Esophagus muscularis mucosa (tissue), 4 donors: ENCODE measurements around the gene SLC5A3. TPM values are rescaled to one million over a fixed set of nuclear protein-coding genes. Genes with fewer than 3 reads are reported as not detected.

Source experiments
- DNase-seq: peaks from one replicate; pipeline ENCODE4 v3.0.0-alpha.2; 2017; ENCODE audit errors: extremely low spot score
- H3K27ac ChIP-seq, 4 donors: fragments of 200-600 bp; sonication (generic); replicated peaks in 1 of 4; 1 replicate in 3 of 4; 2 replicates in 1 of 4; pipeline ENCODE4 v1.5.1; 2016 to 2019; ENCODE audit warnings: mild to moderate bottlenecking in 1 of 4
- H3K27me3 ChIP-seq, 4 donors: fragments of 200-600 bp; sonication (generic); one replicate each; pipeline versions ENCODE4 v1.5.1 to v1.6.0; 2016 to 2019
- H3K36me3 ChIP-seq, 4 donors: fragments of 200-600 bp; sonication (generic); one replicate each; pipeline ENCODE4 v1.5.1; 2016 to 2019
- H3K4me1 ChIP-seq, 4 donors: fragments of 200-600 bp; sonication (generic); one replicate each; pipeline ENCODE4 v1.5.1; 2016 to 2019
- H3K4me3 ChIP-seq, 4 donors: fragments of 200-600 bp; sonication (generic); 1 replicate in 2 of 4; 2 replicates in 2 of 4; pipeline ENCODE4 v1.5.1; 2016 to 2019; ENCODE audit warnings: mild to moderate bottlenecking in 4 of 4, moderate library complexity in 1 of 4
- H3K9me3 ChIP-seq, 4 donors: fragments of 200-600 bp; sonication (generic); 1 replicate in 3 of 4; 2 replicates in 1 of 4; pipeline ENCODE4 v1.5.1; 2016 to 2019
- EP300 ChIP-seq: sonication (generic); formaldehyde crosslinking; IDR thresholded peaks from one replicate; pipeline ENCODE4 v1.6.1; 2017; ENCODE audit warnings: antibody characterized with exemption
- POLR2A ChIP-seq: fragments of 450-650 bp; IDR thresholded peaks from one replicate; pipeline ENCODE4 v1.6.1; 2017; ENCODE audit warnings: antibody characterized with exemption, moderate library complexity, mild to moderate bottlenecking, low read depth
- POLR2AphosphoS5 ChIP-seq, 2 donors: sonication (generic); formaldehyde crosslinking; IDR thresholded peaks; one replicate each; pipeline ENCODE4 v1.6.1; 2017; ENCODE audit warnings: antibody characterized with exemption in 2 of 2
- WGBS: methylation state at CpG from one replicate; pipeline ENCODE4 v1.1.5; 2018; 5-methylcytosine and 5-hydroxymethylcytosine counted together
- intact Hi-C: fragments of 100-400 bp; cut with DNase I; formaldehyde crosslinking; loops from one replicate; pipeline ENCODE4 v1.15.1; 2023
- total RNA-seq, 4 donors: library from RNA; depleted of rRNA; stranded (reverse); fragments of >200 nt; gene quantifications; one replicate each; pipeline versions ENCODE4 v1.1.0 to v1.2.1, GENCODE V29; 2016
- TF ChIP-seq, protein P1 (sequence below), 3 experiments: fragments of 200-600 bp in 2 of 3; fragments of 450-650 bp in 1 of 3; sonication (generic) in 2 of 3; IDR thresholded peaks; one replicate each; pipeline ENCODE4 v1.5.1; 2017 to 2019; ENCODE audit warnings: antibody characterized with exemption in 3 of 3, mild to moderate bottlenecking in 2 of 3, moderate library complexity in 1 of 3

The SLC5A3 gene
- total RNA-seq, 4 donors from 2014 or later, result 7.3 to 15.4 (median 13.1) TPM

DNA sequence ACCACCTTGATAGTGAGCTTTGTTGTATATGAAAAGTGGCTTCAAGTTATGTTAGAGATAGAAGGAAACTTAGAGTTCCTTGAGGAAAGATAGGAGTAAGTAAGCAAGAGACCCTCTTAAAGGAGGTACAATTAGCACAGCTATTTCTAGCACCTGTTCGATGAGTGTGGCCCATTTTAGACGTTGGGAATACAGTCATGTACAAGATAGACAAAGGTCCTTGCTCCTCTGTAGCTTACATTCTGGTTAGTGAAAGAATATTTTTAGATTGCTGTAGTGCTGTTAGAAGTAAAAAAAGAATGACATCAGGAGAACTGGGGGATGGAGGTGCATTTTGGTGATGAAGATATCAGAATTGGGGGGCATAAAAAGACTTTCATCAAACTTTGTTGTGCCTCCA is 47.5 kb downstream of the SLC5A3 start:
- Histone ChIP-seq H3K36me3 (peaks cover 0 to 9% (median 4%) of the 10 kb centered on the region in 4 donors), H3K9me3 (no peaks in the 10 kb centered on the region), H3K4me3 (no peak overlapping the region), H3K27me3 (no peaks in the 10 kb centered on the region), H3K4me1 (peaks cover 5 to 28% (median 20%) of the 10 kb centered on the region in 4 donors), H3K27ac (no peak overlapping the region)
- 89% methylated on average over 2 of the region's 2 CpGs for WGBS
- DNase-seq, result no peak
- intact Hi-C loops, result no loop called here
- TF ChIP-seq POLR2AphosphoS5 (IDR thresholded peaks at IDR 0.05), result no peak
- no peak for TF ChIP-seq EP300
- TF ChIP-seq, protein P1, sequence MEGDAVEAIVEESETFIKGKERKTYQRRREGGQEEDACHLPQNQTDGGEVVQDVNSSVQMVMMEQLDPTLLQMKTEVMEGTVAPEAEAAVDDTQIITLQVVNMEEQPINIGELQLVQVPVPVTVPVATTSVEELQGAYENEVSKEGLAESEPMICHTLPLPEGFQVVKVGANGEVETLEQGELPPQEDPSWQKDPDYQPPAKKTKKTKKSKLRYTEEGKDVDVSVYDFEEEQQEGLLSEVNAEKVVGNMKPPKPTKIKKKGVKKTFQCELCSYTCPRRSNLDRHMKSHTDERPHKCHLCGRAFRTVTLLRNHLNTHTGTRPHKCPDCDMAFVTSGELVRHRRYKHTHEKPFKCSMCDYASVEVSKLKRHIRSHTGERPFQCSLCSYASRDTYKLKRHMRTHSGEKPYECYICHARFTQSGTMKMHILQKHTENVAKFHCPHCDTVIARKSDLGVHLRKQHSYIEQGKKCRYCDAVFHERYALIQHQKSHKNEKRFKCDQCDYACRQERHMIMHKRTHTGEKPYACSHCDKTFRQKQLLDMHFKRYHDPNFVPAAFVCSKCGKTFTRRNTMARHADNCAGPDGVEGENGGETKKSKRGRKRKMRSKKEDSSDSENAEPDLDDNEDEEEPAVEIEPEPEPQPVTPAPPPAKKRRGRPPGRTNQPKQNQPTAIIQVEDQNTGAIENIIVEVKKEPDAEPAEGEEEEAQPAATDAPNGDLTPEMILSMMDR (IDR thresholded peaks at IDR 0.05), result no peak
- TF ChIP-seq POLR2A, result no peak

DNA sequence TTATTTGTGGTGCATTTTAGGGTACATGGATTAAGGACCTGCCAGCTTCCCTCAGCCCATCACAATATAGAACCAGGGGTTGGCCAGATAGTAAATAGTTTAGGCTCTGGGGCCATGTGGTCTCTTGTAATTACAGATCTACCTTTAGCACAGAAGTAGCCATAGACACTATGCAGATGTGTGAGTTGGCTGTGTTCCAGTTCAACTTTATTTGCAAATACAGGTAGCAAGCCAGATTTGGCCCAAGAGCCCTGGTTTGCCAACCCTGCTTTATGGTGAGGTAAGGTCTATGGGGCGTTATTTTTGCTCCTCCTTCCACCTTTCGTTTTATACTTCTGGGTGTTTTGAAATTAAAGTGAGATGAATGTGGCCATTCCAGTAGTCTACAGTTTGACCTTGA is 48.7 kb downstream of the SLC5A3 start:
- WGBS, result 92% methylated on average over 2 of the region's 2 CpGs
- no peak for TF ChIP-seq EP300
- TF ChIP-seq, protein P1 (IDR thresholded peaks at IDR 0.05), result no peak
- no peak for TF ChIP-seq POLR2AphosphoS5 (IDR thresholded peaks at IDR 0.05)
- TF ChIP-seq POLR2A, result no peak
- intact Hi-C loops, result no loop called here
- Histone ChIP-seq H3K9me3 (no peaks in the 10 kb centered on the region), H3K4me1 (peaks cover 5 to 39% (median 32%) of the 10 kb centered on the region in 4 donors), H3K36me3 (peaks cover 0 to 16% (median 9%) of the 10 kb centered on the region in 4 donors), H3K4me3 (no peak overlapping the region), H3K27me3 (no peaks in the 10 kb centered on the region), H3K27ac (no peak overlapping the region)
- DNase-seq, result no peak

Other genes with a start within 250 kb of the SLC5A3 start
- 100 to 1,000 TPM; 130 to 289 (median 195) TPM for gene ATP5PO, start 157.8 kb upstream of the SLC5A3 start, total RNA-seq
- 10 to 100 TPM; 19.5 to 44.0 (median 40.9) TPM for gene MRPS6, start within 50 bp of the SLC5A3 start, total RNA-seq